Tibial artery (tissue), 4 donors: Measurements from ENCODE around the gene ATP5F1D.
"Not testable (repeated sequence)": the region's sequence is repeated elsewhere in the genome, so short reads cannot be mapped to it uniquely, and the experiment has no call there.

Experiments
- DNase-seq, 2 donors: peaks; one replicate each; pipeline ENCODE4 v3.0.0-alpha.2; 2019
- H3K27ac ChIP-seq, 2 donors: fragments of 200-600 bp; sonication (generic) in 1 of 2; 1 replicate in 1 of 2; 2 replicates in 1 of 2; pipeline ENCODE4 v1.5.1; 2018 to 2019; ENCODE audit warnings: mild to moderate bottlenecking in 1 of 2
- H3K27me3 ChIP-seq, 2 donors: fragments of 200-600 bp; sonication (generic) in 1 of 2; one replicate each; pipeline versions ENCODE4 v1.5.1 to v1.6.0; 2016 to 2019
- H3K36me3 ChIP-seq, 3 donors: fragments of 200-600 bp; sonication (generic) in 2 of 3; one replicate each; pipeline ENCODE4 v1.5.1; 2016 to 2019; ENCODE audit warnings: mild to moderate bottlenecking in 2 of 3
- H3K4me1 ChIP-seq, 4 donors: fragments of 200-600 bp; sonication (generic) in 2 of 4; 1 replicate in 3 of 4; 2 replicates in 1 of 4; pipeline ENCODE4 v1.5.1; 2016 to 2019
- H3K4me3 ChIP-seq, 2 donors: fragments of 200-600 bp; sonication (generic) in 1 of 2; 1 replicate in 1 of 2; 2 replicates in 1 of 2; pipeline ENCODE4 v1.5.1; 2018 to 2019; ENCODE audit warnings: mild to moderate bottlenecking in 2 of 2
- H3K9me3 ChIP-seq, 3 donors: fragments of 200-600 bp; sonication (generic) in 1 of 3; one replicate each; pipeline ENCODE4 v1.5.1; 2016 to 2019
- intact Hi-C: fragments of 100-400 bp; cut with DNase I; formaldehyde crosslinking; loops from one replicate; pipeline ENCODE4 v1.15.0; 2023; ENCODE audit warnings: low total_unique reads
- TF ChIP-seq, protein P1 (sequence below), 2 experiments: fragments of 200-600 bp in 1 of 2; fragments of 450-650 bp in 1 of 2; IDR thresholded peaks; one replicate each; pipeline ENCODE4 v1.5.1; 2017 to 2019; ENCODE audit warnings: antibody characterized with exemption in 2 of 2, mild to moderate bottlenecking in 1 of 2, moderate library complexity in 1 of 2

Gene ATP5F1D

DNA sequence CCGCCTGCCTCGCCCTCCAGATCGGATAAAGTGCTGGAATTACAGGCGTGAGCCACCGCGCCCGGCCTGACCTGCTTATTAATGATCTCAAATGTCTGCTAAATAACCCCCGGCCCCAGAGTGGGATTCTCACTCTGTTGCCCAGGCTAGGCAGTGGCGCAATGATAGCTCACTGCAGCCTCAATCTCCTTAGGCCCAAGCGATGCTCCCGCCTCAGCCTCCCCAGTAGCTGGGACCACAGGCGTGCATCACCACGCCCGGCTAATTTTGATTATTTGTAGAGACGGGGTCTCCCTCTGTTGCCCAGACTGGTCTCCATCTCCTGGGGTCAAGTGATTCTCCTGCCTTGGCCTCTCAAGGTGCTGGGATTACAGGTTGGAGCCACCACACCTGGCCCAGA lies 626 bp upstream of the ATP5F1D start:
- intact Hi-C loops, result loop anchor here (1.0 to 2.0 kb wide), 2 partner anchors 128 to 138 kb away; partner anchors contain the start of gene GPX4
- TF ChIP-seq, protein P1, sequence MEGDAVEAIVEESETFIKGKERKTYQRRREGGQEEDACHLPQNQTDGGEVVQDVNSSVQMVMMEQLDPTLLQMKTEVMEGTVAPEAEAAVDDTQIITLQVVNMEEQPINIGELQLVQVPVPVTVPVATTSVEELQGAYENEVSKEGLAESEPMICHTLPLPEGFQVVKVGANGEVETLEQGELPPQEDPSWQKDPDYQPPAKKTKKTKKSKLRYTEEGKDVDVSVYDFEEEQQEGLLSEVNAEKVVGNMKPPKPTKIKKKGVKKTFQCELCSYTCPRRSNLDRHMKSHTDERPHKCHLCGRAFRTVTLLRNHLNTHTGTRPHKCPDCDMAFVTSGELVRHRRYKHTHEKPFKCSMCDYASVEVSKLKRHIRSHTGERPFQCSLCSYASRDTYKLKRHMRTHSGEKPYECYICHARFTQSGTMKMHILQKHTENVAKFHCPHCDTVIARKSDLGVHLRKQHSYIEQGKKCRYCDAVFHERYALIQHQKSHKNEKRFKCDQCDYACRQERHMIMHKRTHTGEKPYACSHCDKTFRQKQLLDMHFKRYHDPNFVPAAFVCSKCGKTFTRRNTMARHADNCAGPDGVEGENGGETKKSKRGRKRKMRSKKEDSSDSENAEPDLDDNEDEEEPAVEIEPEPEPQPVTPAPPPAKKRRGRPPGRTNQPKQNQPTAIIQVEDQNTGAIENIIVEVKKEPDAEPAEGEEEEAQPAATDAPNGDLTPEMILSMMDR (IDR thresholded peaks at IDR 0.05), result no peak

GRCh38 chr19:1243768-1244692 lies 2.5 kb downstream of the ATP5F1D start:
- DNase-seq, result peak; percentile 86 to 94
- Histone ChIP-seq H3K4me1 (peaks cover 15 to 79% (median 74%) of the 10 kb centered on the region in 4 donors), H3K27ac (peak overlapping the region; percentile 98 to 99), H3K27me3 (no peaks in the 10 kb centered on the region), H3K4me3 (peak overlapping the region; percentile 32 to 34), H3K36me3 (peaks cover 0 to 4% (median 0%) of the 10 kb centered on the region in 3 donors), H3K9me3 (no peaks in the 10 kb centered on the region)
- TF ChIP-seq, protein P1 (IDR thresholded peaks at IDR 0.05), result peak; percentile 95 to 99
- intact Hi-C loops, result loop anchor here (1.0 kb wide), 1 partner anchor 23 kb away; no protein-coding TSS in a partner anchor

More for the DNA sequence above, 626 bp upstream of the ATP5F1D start:
- Histone ChIP-seq H3K36me3 (peaks cover 0 to 4% (median 0%) of the 10 kb centered on the region in 3 donors), H3K4me3 (peak overlapping the region; percentile 76 to 84), H3K9me3 (no peaks in the 10 kb centered on the region), H3K27ac (peak overlapping the region; percentile 98 to 99), H3K4me1 (peaks cover 15 to 85% (median 76%) of the 10 kb centered on the region in 4 donors), H3K27me3 (peaks cover 0 to 11% of the 10 kb centered on the region in 2 donors)
- DNase-seq, result no peak

DNA sequence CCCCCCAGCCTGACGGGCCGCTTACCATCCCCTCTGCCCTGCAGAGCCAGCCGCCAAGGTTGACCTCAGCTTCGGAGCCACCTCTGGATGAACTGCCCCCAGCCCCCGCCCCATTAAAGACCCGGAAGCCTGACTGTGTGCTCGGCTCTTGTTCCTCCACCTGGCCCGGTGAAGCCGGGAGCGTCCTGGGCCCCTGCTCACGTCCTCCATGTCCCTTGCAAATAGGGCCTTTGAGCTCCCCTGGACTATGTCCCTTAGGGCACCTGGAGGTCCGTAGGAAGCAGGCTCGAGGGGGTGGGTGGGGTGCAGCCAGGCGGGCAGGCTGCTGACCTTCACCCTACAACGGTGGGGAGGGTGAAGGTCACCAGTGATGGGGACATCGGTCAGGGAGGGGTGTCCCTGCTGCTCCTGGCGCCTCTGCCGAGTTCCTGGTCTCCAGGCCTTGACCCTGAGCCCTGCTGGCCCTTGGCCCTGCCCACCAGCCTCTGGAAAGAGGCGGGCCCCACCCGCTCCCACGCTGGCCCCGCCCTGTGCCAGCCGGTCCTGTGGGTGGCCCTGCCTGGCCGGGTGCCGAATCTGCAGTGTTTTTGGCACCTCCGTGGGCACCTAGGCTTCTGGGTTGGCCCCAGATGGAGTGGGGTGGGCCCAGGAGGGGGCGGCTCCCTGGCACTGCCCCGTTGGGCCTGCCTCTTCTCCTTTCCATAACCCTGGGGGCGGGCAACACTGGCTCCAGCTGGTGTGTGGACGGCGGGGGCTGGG lies 3.3 kb downstream of the ATP5F1D start:
- Histone ChIP-seq H3K9me3 (no peaks in the 10 kb centered on the region), H3K36me3 (peaks cover 0 to 4% (median 0%) of the 10 kb centered on the region in 3 donors), H3K4me1 (peaks cover 15 to 76% (median 72%) of the 10 kb centered on the region in 4 donors), H3K27ac (peak overlapping the region; percentile 98 to 99), H3K4me3 (peak overlapping the region; percentile 32 to 34), H3K27me3 (no peaks in the 10 kb centered on the region)
- TF ChIP-seq, protein P1 (IDR thresholded peaks at IDR 0.05), result no peak
- intact Hi-C loops, result loop anchor here (1.0 kb wide), 1 partner anchor 22 kb away; no protein-coding TSS in a partner anchor
- peak in 1 of 2 donors; percentile 95 for DNase-seq

GRCh38 chr19:1245494-1246264 lies 4.1 kb downstream of the ATP5F1D start:
- Histone ChIP-seq H3K4me3 (peak overlapping the region; percentile 6 to 32), H3K4me1 (peaks cover 11 to 69% (median 65%) of the 10 kb centered on the region in 4 donors), H3K27ac (peak overlapping the region; percentile 98 to 99), H3K9me3 (no peaks in the 10 kb centered on the region), H3K36me3 (peaks cover 0 to 5% (median 4%) of the 10 kb centered on the region in 3 donors), H3K27me3 (no peaks in the 10 kb centered on the region)
- TF ChIP-seq, protein P1 (IDR thresholded peaks at IDR 0.05), result no peak
- intact Hi-C loops, result no loop called here
- DNase-seq, result peak in 1 of 2 donors; percentile 96

DNA sequence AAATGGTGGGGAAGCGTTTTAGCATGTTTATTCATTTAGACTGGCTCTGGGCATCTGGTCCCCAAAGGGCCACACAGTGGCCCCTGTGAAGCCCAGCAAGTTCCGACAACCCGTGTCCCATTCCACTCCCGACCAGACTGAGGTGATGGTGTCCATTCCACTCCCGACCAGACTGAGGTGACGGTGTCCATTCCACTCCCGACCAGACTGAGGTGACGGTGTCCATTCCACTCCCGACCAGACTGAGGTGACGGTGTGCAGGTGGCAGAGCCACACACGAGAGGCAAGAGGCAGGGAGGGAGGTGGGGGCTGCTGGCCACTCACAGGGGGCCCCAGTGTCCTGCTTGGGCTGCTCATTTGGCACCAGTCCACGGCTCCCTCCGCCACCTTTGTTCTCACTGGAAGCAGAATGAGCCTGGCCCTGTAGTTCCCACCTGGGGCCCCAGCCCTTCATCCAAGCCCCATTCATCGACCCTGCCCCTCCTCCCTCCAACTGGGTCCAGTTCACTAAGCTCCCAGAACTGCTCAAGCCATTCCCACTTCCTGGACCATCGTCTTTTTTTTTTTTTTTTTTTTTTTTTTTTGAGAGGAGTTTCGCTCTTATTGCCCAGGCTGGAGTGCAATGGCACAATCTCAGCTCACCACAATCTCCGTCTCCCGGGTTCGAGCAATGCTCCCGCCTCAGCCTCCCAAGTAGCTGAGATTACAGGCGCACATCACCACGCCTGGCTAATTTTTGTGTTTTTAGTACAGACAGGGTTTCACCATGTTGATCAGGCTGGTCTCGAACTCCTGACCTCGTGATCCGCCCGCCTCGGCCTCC lies 4.9 kb downstream of the ATP5F1D start:
- not testable (repeated sequence) for H3K4me3 ChIP-seq, DNase-seq, H3K36me3 ChIP-seq

More for the DNA sequence above, 4.9 kb downstream of the ATP5F1D start:
- peaks cover 4 to 63% (median 60%) of the 10 kb centered on the region in 4 donors for H3K4me1 ChIP-seq
- intact Hi-C loops, H3K9me3 ChIP-seq, H3K27me3 ChIP-seq: not testable (repeated sequence)
- H3K27ac ChIP-seq, result peak overlapping the region; percentile 98 to 99
